Measurements from ENCODE around the gene GBGT1. TPM values are rescaled to one million over a fixed set of nuclear protein-coding genes. Genes with fewer than 3 reads are reported as not detected.
A peak's percentile ranks its signal among the peaks of the same experiment; 100 is the strongest.

GBGT1 gene
- total and polyA plus RNA-seq, 9 of the 15 experiments (the other 6 are each of a cell fraction or from before 2014, with no cell fraction given), result 0.55 to 25.8 (median 13.7) TPM

GRCh38 chr9:133160742-133161546 lies 2.8 kb downstream of the GBGT1 start (continued):
- TF ChIP-seq HSF4 (CRISPR knock-in tag; IDR thresholded peaks at IDR 0.05; ENCODE audit: borderline replicate concordance), result no peak
- 0 out of 2 replicates have a peak, but pooled peaks have one; percentile 55 for TF ChIP-seq TOE1 (IDR thresholded peaks at IDR 0.05; ENCODE audit: borderline replicate concordance)
- TF ChIP-seq TOE1 (CRISPR knock-in tag; IDR thresholded peaks at IDR 0.05; ENCODE audit: borderline replicate concordance, low read depth), result no peak
- no peak for TF ChIP-seq MEIS2 (IDR thresholded peaks at IDR 0.05; ENCODE audit: partially characterized antibody)
- no peak for TF ChIP-seq ZNF75A (CRISPR knock-in tag; IDR thresholded peaks at IDR 0.05)
- peak; percentile 54; the same call in 1 of the 2 replicates for TF ChIP-seq BCOR (IDR thresholded peaks at IDR 0.05)
- no peak for TF ChIP-seq IRF2 (CRISPR knock-in tag; IDR thresholded peaks at IDR 0.05)
- no peak for TF ChIP-seq STAG1 (CRISPR knock-in tag; IDR thresholded peaks at IDR 0.05; ENCODE audit: borderline replicate concordance)
- no peak for TF ChIP-seq KDM2B (CRISPR knock-in tag; IDR thresholded peaks at IDR 0.05)
- no peak for TF ChIP-seq GABPA (tag; conservative IDR thresholded peaks at IDR 0.05; ENCODE audit: low read depth)
- 0 out of 2 replicates have a peak, but pooled peaks have one; percentile 32 for TF ChIP-seq LCOR (CRISPR knock-in tag; IDR thresholded peaks at IDR 0.05)
- no peak for TF ChIP-seq ZNF398 (CRISPR knock-in tag; IDR thresholded peaks at IDR 0.05)
- no peak for TF ChIP-seq NELFE (IDR thresholded peaks at IDR 0.05; ENCODE audit: insufficient read depth, insufficient read length)
- no peak for TF ChIP-seq BMI1 (IDR thresholded peaks at IDR 0.05; ENCODE audit: low read length)
- no peak for TF ChIP-seq FOXA3 (CRISPR knock-in tag; conservative IDR thresholded peaks at IDR 0.05 in 1 of 2, IDR thresholded peaks at IDR 0.05 in 1 of 2)
- no peak for TF ChIP-seq SMAD3 (CRISPR knock-in tag; conservative IDR thresholded peaks at IDR 0.05)
- no peak for TF ChIP-seq MTF1 (CRISPR knock-in tag; IDR thresholded peaks at IDR 0.05; ENCODE audit: borderline replicate concordance)
- TF ChIP-seq TAL1 (IDR thresholded peaks at IDR 0.05), result no peak
- no peak for TF ChIP-seq HLTF (IDR thresholded peaks at IDR 0.05)
- no peak for TF ChIP-seq MED1 (CRISPR knock-in tag; IDR thresholded peaks at IDR 0.05; ENCODE audit: borderline replicate concordance)
- TF ChIP-seq SIRT6 (IDR thresholded peaks at IDR 0.05; ENCODE audit: low read depth, low read length), result no peak
- no peak for TF ChIP-seq BDP1 (IDR thresholded peaks at IDR 0.05; ENCODE audit: insufficient read depth, insufficient read length)
- no peak for TF ChIP-seq ZNF184 (CRISPR knock-in tag; IDR thresholded peaks at IDR 0.05)
- no peak for TF ChIP-seq EWSR1 (IDR thresholded peaks at IDR 0.05; ENCODE audit: borderline replicate concordance, low read depth, partially characterized antibody)
- no peak for TF ChIP-seq FIP1L1 (IDR thresholded peaks at IDR 0.05; ENCODE audit: low read depth, low read length, poor library complexity, severe bottlenecking)
- TF ChIP-seq POLR3G (IDR thresholded peaks at IDR 0.05; ENCODE audit: extremely low read depth, insufficient read length, insufficient replicate concordance), result no peak
- TF ChIP-seq, protein P1, sequence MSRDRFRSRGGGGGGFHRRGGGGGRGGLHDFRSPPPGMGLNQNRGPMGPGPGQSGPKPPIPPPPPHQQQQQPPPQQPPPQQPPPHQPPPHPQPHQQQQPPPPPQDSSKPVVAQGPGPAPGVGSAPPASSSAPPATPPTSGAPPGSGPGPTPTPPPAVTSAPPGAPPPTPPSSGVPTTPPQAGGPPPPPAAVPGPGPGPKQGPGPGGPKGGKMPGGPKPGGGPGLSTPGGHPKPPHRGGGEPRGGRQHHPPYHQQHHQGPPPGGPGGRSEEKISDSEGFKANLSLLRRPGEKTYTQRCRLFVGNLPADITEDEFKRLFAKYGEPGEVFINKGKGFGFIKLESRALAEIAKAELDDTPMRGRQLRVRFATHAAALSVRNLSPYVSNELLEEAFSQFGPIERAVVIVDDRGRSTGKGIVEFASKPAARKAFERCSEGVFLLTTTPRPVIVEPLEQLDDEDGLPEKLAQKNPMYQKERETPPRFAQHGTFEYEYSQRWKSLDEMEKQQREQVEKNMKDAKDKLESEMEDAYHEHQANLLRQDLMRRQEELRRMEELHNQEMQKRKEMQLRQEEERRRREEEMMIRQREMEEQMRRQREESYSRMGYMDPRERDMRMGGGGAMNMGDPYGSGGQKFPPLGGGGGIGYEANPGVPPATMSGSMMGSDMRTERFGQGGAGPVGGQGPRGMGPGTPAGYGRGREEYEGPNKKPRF (IDR thresholded peaks at IDR 0.05; ENCODE audit: low read depth, low read length), result no peak

All from K562 (cell line).